ENCODE data around the gene CDK9. TPM values are rescaled to one million over a fixed set of nuclear protein-coding genes. Genes with fewer than 3 reads are reported as not detected.

CDK9 gene
- polyA plus RNA-seq, 1 donor (not counting 4 experiments of a cell fraction or from before 2014, with no cell fraction given), result 47.8 TPM

DNA sequence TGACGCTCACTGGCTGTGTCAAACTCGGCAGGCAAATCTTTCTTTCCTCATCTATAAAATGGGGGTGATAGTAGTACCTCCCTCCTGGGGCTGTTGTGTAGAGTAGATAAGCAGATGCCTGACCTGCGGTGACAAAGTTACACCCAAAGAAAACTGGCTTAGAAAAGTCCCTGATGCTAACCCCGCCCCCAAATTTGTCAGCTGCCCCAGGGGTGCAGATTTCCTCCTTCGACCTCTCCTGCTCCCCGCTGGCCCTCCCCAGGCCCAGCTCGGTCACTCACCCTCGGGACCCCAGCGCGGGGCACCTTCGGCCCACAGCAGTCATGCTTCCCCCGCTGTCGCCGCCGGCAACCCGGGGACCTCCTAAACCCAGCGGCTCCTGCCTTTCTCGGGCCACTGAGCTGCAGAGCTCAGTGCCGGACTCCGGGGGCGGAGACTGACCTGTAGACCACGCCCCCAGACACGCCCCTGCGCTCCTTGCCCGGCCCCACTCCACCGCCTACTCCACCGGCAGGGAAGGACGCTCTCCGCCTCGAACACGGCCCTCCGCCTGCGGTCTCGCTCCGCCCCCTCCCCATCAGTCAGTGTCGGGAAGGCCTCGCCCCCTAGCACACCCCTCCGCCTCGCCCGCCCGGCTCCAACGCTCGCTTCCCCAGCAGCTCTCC, 14.8 kb upstream of the CDK9 start:
- dilution Hi-C loops (cut with MboI; ENCODE audit: extremely low pct_ligation_motif_present, low sequenced_read_pairs), result no loop called here
- peak; percentile 41 for FAIRE-seq
- no peaks in the 10 kb centered on the region for H4K20me1 ChIP-seq (ENCODE audit: control insufficient read depth, extremely low read depth, insufficient read depth, low read length)
- H3K9me1 ChIP-seq (ENCODE audit: control insufficient read depth, extremely low read depth, insufficient read depth, low read length), result no peaks in the 10 kb centered on the region
- peak overlapping the region; percentile 75 for H2AFZ ChIP-seq (ENCODE audit: control insufficient read depth, low read length)
- H3K9me3 ChIP-seq (ENCODE audit: control insufficient read depth, low read depth, low read length), result no peaks in the 10 kb centered on the region
- H3K27me3 ChIP-seq (ENCODE audit: control insufficient read depth, extremely low read depth, insufficient read depth, low read length), result no peaks in the 10 kb centered on the region
- H3K9ac ChIP-seq (ENCODE audit: control insufficient read depth, extremely low read depth, insufficient read depth, low read length), result peak overlapping the region; percentile 46
- no peak for TF ChIP-seq EZH2 (IDR thresholded peaks at IDR 0.05; ENCODE audit: low read length)
- TF ChIP-seq, protein P1, sequence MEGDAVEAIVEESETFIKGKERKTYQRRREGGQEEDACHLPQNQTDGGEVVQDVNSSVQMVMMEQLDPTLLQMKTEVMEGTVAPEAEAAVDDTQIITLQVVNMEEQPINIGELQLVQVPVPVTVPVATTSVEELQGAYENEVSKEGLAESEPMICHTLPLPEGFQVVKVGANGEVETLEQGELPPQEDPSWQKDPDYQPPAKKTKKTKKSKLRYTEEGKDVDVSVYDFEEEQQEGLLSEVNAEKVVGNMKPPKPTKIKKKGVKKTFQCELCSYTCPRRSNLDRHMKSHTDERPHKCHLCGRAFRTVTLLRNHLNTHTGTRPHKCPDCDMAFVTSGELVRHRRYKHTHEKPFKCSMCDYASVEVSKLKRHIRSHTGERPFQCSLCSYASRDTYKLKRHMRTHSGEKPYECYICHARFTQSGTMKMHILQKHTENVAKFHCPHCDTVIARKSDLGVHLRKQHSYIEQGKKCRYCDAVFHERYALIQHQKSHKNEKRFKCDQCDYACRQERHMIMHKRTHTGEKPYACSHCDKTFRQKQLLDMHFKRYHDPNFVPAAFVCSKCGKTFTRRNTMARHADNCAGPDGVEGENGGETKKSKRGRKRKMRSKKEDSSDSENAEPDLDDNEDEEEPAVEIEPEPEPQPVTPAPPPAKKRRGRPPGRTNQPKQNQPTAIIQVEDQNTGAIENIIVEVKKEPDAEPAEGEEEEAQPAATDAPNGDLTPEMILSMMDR (optimal IDR thresholded peaks at IDR 0.05 in 1 of 3, IDR thresholded peaks at IDR 0.05 in 1 of 3, conservative IDR thresholded peaks at IDR 0.05 in 1 of 3; ENCODE audit: extremely low read depth in 1 of 3, insufficient read depth in 2 of 3, low read length in 3 of 3), result no peak
- H3K4me1 ChIP-seq (ENCODE audit: control insufficient read depth, extremely low read depth, insufficient read depth, low read length), result peaks cover 10% of the 10 kb centered on the region
- DNase-seq (ENCODE audit: low read depth, low spot score), result peak; percentile 85
- H3K79me2 ChIP-seq (ENCODE audit: control insufficient read depth, insufficient read depth, low read length), result no peaks in the 10 kb centered on the region
- H3K27ac ChIP-seq (ENCODE audit: control insufficient read depth, insufficient read depth, low read length), result peak overlapping the region; percentile 34
- no peaks in the 10 kb centered on the region for H3K36me3 ChIP-seq (ENCODE audit: control insufficient read depth in 2 of 2, extremely low read depth in 1 of 2, insufficient read depth in 2 of 2, low read length in 2 of 2)
- peak overlapping the region; percentile 87 for H3K4me2 ChIP-seq (ENCODE audit: control insufficient read depth, extremely low read depth, insufficient read depth, low read depth, low read length)
- peak overlapping the region; percentile 48 to 73 (median 64) for H3K4me3 ChIP-seq (ENCODE audit: control insufficient read depth in 2 of 3, extremely low read depth in 1 of 3, insufficient read depth in 2 of 3, low read depth in 1 of 3, low read length in 3 of 3)

GRCh38 chr9:127771570-127772189, 14.2 kb upstream of the CDK9 start:
- Histone ChIP-seq H3K27ac (ENCODE audit: control insufficient read depth, insufficient read depth, low read length) (no peak overlapping the region), H3K4me2 (ENCODE audit: control insufficient read depth, extremely low read depth, insufficient read depth, low read depth, low read length) (peak overlapping the region; percentile 57), H3K9ac (ENCODE audit: control insufficient read depth, extremely low read depth, insufficient read depth, low read length) (no peak overlapping the region), H3K4me3 (ENCODE audit: control insufficient read depth in 2 of 3, extremely low read depth in 1 of 3, insufficient read depth in 2 of 3, low read depth in 1 of 3, low read length in 3 of 3) (peak overlapping the region in 1 of 3 experiments; percentile 64), H3K9me1 (ENCODE audit: control insufficient read depth, extremely low read depth, insufficient read depth, low read length) (no peaks in the 10 kb centered on the region), H3K9me3 (ENCODE audit: control insufficient read depth, low read depth, low read length) (no peaks in the 10 kb centered on the region), H3K36me3 (ENCODE audit: control insufficient read depth in 2 of 2, extremely low read depth in 1 of 2, insufficient read depth in 2 of 2, low read length in 2 of 2) (no peaks in the 10 kb centered on the region), H3K79me2 (ENCODE audit: control insufficient read depth, insufficient read depth, low read length) (no peaks in the 10 kb centered on the region), H3K27me3 (ENCODE audit: control insufficient read depth, extremely low read depth, insufficient read depth, low read length) (no peaks in the 10 kb centered on the region), H4K20me1 (ENCODE audit: control insufficient read depth, extremely low read depth, insufficient read depth, low read length) (no peaks in the 10 kb centered on the region), H2AFZ (ENCODE audit: control insufficient read depth, low read length) (peak overlapping the region; percentile 14), H3K4me1 (ENCODE audit: control insufficient read depth, extremely low read depth, insufficient read depth, low read length) (peaks cover 10% of the 10 kb centered on the region)
- FAIRE-seq (no peak), DNase-seq (ENCODE audit: low read depth, low spot score) (no peak)
- dilution Hi-C loops (cut with MboI; ENCODE audit: extremely low pct_ligation_motif_present, low sequenced_read_pairs), result no loop called here
- TF ChIP-seq, protein P1 (optimal IDR thresholded peaks at IDR 0.05 in 1 of 3, IDR thresholded peaks at IDR 0.05 in 1 of 3, conservative IDR thresholded peaks at IDR 0.05 in 1 of 3; ENCODE audit: extremely low read depth in 1 of 3, insufficient read depth in 2 of 3, low read length in 3 of 3), result no peak
- TF ChIP-seq EZH2 (IDR thresholded peaks at IDR 0.05; ENCODE audit: low read length), result no peak
